Measurements from ENCODE around the gene KRTAP10-9.
"Not testable (repeated sequence)": the region's sequence is repeated elsewhere in the genome, so short reads cannot be mapped to it uniquely, and the experiment has no call there.

KRTAP10-9 gene

GRCh38 chr21:44606495-44606894 is 20.4 kb upstream of the KRTAP10-9 start:
- no peak overlapping the region for H3K4me3 ChIP-seq (ENCODE audit: low read depth, low read length)
- no peak for DNase-seq (ENCODE audit: low read depth)
- no peak for TF ChIP-seq CTCF (conservative IDR thresholded peaks at IDR 0.05; ENCODE audit: low read depth, low read length)

- no peak for DNase-seq (ENCODE audit: low read depth)
- no peak for TF ChIP-seq CTCF (conservative IDR thresholded peaks at IDR 0.05; ENCODE audit: low read depth, low read length)
- no peak overlapping the region for H3K4me3 ChIP-seq (ENCODE audit: low read depth, low read length)
These were observed 17.7 kb upstream of the KRTAP10-9 start for GRCh38 chr21:44609193-44609592.

- not testable (repeated sequence) for H3K4me3 ChIP-seq (ENCODE audit: low read depth, low read length); DNase-seq (ENCODE audit: low read depth)
These were observed 16.6 kb upstream of the KRTAP10-9 start for GRCh38 chr21:44610157-44610843.

DNA sequence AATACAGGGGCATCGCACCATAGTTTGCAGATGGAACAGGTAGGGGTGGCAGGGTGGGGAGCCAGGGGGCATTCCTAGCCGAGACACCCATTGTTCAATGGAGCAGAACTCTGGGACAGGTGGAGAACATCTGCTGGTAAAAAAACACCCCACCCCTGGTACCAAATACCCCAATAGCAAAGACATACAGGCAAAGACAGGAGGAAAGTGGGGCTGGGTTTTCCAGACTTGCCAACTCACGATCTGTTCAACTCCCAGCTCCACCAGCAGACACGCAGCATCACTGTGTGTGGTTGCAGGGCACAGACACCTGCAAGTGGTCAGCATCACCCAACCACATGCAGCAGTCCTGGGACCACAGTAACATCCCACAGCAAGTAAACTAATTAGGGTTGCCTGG is 15.3 kb upstream of the KRTAP10-9 start:
- no peak for DNase-seq (ENCODE audit: low read depth)
- TF ChIP-seq CTCF (conservative IDR thresholded peaks at IDR 0.05; ENCODE audit: low read depth, low read length), result no peak
- H3K4me3 ChIP-seq (ENCODE audit: low read depth, low read length), result no peak overlapping the region

DNA sequence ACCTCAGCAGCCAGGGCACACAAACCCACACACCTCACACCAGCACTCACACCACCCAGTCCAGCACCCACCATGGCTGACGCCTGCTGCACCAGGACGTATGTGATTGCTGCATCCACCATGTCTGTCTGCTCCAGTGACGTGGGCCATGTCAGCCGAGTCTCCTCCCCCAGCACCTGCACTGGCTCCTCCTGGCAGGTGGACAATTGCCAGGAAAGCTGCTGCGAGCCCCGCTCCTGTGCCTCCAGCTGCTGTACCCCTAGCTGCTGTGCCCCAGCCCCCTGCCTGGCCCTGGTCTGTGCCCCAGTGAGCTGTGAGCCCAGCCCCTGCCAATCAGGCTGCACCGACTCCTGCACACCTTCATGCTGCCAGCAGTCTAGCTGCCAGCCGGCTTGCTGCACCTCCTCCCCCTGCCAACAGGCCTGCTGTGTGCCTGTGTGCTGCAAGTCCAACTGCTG is 14.8 kb upstream of the KRTAP10-9 start, which contains the start of gene KRTAP10-8:
Gene KRTAP10-8 (plus strand): TSS at position 51 of the 458 bp plus-strand sequence. CDS start 22 bp downstream, at position 73.
- no peak within 1 kb of the TSS for H3K4me3 ChIP-seq (ENCODE audit: low read depth, low read length)
- no peak for TF ChIP-seq CTCF (conservative IDR thresholded peaks at IDR 0.05; ENCODE audit: low read depth, low read length)

DNA sequence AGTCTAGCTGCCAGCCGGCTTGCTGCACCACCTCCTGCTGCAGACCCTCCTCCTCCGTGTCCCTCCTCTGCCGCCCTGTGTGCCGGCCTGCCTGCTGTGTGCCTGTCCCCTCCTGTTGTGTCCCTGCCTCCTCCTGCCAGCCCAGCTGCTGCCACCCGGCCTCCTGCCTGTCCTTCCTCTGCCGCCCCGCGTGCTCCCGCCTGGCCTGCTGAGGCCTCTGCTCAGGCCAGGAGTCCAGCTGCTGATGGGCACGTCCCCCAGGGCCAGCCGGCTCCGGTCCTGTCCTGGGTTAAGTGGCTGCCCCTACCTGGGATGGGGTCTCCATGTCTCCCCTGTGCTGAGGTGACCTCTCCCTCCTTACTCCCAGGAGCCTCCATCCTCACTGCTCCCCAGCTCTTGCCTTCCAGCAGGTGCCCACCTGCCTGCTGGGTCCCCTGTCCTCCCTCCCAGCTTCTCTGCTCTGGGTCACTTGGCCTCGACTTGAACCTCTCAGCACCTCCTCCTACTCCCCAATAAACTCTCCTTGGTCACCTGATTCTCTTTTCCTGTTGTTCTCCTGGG is 14.1 kb upstream of the KRTAP10-9 start:
- no peak for TF ChIP-seq CTCF (conservative IDR thresholded peaks at IDR 0.05; ENCODE audit: low read depth, low read length)
- H3K4me3 ChIP-seq (ENCODE audit: low read depth, low read length), result no peak overlapping the region
- no peak for DNase-seq (ENCODE audit: low read depth)

More for the DNA sequence above, 14.8 kb upstream of the KRTAP10-9 start, which contains the start of gene KRTAP10-8:
- DNase-seq (ENCODE audit: low read depth), result no peak

DNA sequence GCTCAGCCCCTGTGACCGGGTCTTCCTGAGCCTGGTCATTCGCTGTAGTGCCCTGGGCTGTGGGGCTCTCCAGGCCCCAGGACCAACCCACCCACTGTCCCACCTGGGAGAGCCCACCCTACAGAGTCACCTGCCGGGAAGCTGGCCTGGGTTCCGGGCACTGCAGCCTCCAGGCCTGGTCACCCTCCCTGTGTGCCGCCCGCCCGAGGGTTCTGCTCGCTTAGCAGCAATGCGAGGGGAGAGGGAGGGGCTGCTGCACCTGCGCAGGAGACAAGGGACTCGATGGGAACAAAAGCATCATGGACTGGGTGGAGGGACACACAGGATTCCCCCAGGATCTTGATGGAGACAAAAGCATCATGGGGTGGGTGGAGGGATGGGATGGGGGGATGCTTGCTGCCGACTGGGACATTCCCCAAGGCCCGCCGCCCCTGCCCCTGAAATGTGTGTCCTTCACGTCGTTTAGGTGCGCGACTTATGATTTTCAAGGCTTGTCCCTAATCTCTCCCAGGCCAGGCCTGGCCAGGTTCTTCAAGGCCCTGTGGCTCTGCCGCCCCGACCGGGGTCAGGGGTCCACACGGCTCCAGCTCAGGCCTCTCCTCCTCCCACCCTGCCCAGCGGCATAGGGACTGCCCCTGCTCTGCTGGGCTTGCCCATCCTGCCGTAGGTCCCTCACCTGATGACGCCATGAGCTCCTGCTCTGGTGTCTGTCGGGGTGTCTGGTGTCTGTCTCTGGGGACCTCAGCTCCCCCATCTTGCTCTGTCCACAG is 13.3 kb upstream of the KRTAP10-9 start:
- no peak for TF ChIP-seq CTCF (conservative IDR thresholded peaks at IDR 0.05; ENCODE audit: low read depth, low read length)
- no peak overlapping the region for H3K4me3 ChIP-seq (ENCODE audit: low read depth, low read length)
- no peak for DNase-seq (ENCODE audit: low read depth)

Measured in choroid plexus epithelial cell (primary cell).